SK-N-SH (cell line): Measurements from ENCODE around the gene FAM199X. TPM values are rescaled to one million over a fixed set of nuclear protein-coding genes. Genes with fewer than 3 reads are reported as not detected.

Source experiments
- CTCF ChIA-PET: fragments of 300-600, 350-600 bp; formaldehyde crosslinking; extraction: SDS; loops from one replicate; lab custom pipeline; 2021; lab: Yijun Ruan, JAX
- POLR2A ChIA-PET: fragments of 350-600 bp; sonication (Branson Sonifier 250); formaldehyde crosslinking; extraction: SDS; loops from one replicate; lab custom pipeline; 2020; ENCODE audit warnings: antibody characterized with exemption, inconsistent platforms; lab: Yijun Ruan, JAX
- DNase-seq: peaks from one replicate; pipeline ENCODE4 v3.0.0; 2012
- H2AFZ ChIP-seq: fragments of 200-600 bp; sonication (generic); 2 replicates; pipeline ENCODE4 v1.8.1; 2016; ENCODE audit warnings: antibody characterized with exemption, mild to moderate bottlenecking, low read depth
- H3F3A ChIP-seq: fragments of 200-600 bp; sonication (generic); replicated peaks from 2 replicates; pipeline ENCODE3; 2016; ENCODE audit warnings: antibody characterized with exemption, mild to moderate bottlenecking; ENCODE audit not compliant: insufficient read depth
- H3K27ac ChIP-seq, 2 experiments: fragments of 200-500 bp in 1 of 2; fragments of 200-600 bp in 1 of 2; sonication (Bioruptor generic) in 1 of 2; sonication (generic), shearing (Covaris generic) in 1 of 2; 2 replicates each; pipeline versions ENCODE4 v1.5.1 to v1.6.1; 2014 to 2016; ENCODE audit warnings: low read depth in 2 of 2, inconsistent platforms in 1 of 2, low read length in 1 of 2, mild to moderate bottlenecking in 1 of 2, mixed read lengths in 1 of 2
- H3K27me3 ChIP-seq: fragments of 200-600 bp; sonication (generic), shearing (Covaris generic); 2 replicates; pipeline ENCODE4 v1.6.1; 2016; ENCODE audit warnings: mixed run types; ENCODE audit not compliant: insufficient read depth
- H3K36me3 ChIP-seq, 2 experiments: fragments of 200-500 bp in 1 of 2; fragments of 200-600 bp in 1 of 2; sonication (Bioruptor generic) in 1 of 2; sonication (generic) in 1 of 2; replicated peaks in 1 of 2; 2 replicates each; pipeline versions ENCODE3 to v1.5.1; 2014 to 2016; ENCODE audit warnings: low read length in 1 of 2, mild to moderate bottlenecking in 1 of 2; ENCODE audit not compliant: insufficient read depth in 2 of 2, control insufficient read depth in 1 of 2
- H3K4me1 ChIP-seq, 2 experiments: fragments of 200-500 bp in 1 of 2; fragments of 200-600 bp in 1 of 2; sonication (Bioruptor generic) in 1 of 2; sonication (generic), shearing (Covaris generic) in 1 of 2; 2 replicates each; pipeline versions ENCODE4 v1.5.1 to v1.6.1; 2014 to 2016; ENCODE audit warnings: low read depth in 1 of 2, low read length in 1 of 2, mixed run types in 1 of 2; ENCODE audit not compliant: insufficient read depth in 2 of 2, control insufficient read depth in 1 of 2
- H3K4me2 ChIP-seq: fragments of 200-600 bp; sonication (generic), shearing (Covaris generic); 2 replicates; pipeline ENCODE4 v1.6.1; 2017; ENCODE audit warnings: mixed run types
- H3K4me3 ChIP-seq, 2 experiments: fragments of 200-500 bp in 1 of 2; fragments of 200-600 bp in 1 of 2; sonication (Bioruptor generic) in 1 of 2; sonication (generic), shearing (Covaris generic) in 1 of 2; 2 replicates each; pipeline versions ENCODE4 v1.5.1 to v1.8.1; 2014 to 2016; ENCODE audit warnings: low read depth in 2 of 2, inconsistent platforms in 1 of 2, low read length in 1 of 2, mild to moderate bottlenecking in 1 of 2, mixed read lengths in 1 of 2, moderate library complexity in 1 of 2
- H3K79me2 ChIP-seq: fragments of 200-600 bp; sonication (generic); 2 replicates; pipeline ENCODE4 v1.8.1; 2017; ENCODE audit warnings: mild to moderate bottlenecking; ENCODE audit not compliant: insufficient read depth
- H3K9ac ChIP-seq: fragments of 200-600 bp; sonication (generic); 2 replicates; pipeline ENCODE4 v1.6.1; 2017; ENCODE audit warnings: mixed run types
- H3K9me2 ChIP-seq: fragments of 200-600 bp; sonication (generic); 2 replicates; pipeline ENCODE4 v1.6.1; 2017; ENCODE audit warnings: mixed run types
- H3K9me3 ChIP-seq: fragments of 200-600 bp; sonication (generic); 2 replicates; pipeline ENCODE4 v1.6.1; 2017; ENCODE audit warnings: mixed run types, mild to moderate bottlenecking, moderate library complexity
- H4K20me1 ChIP-seq: fragments of 200-600 bp; sonication (generic); 2 replicates; pipeline ENCODE4 v1.6.1; 2017; ENCODE audit warnings: mild to moderate bottlenecking, mixed run types; ENCODE audit not compliant: insufficient read depth
- CHD2 ChIP-seq: fragments of 150-350 bp; IDR thresholded peaks from 2 replicates; pipeline ENCODE4 v1.6.1; 2018; ENCODE audit warnings: low read length; ENCODE audit not compliant: partially characterized antibody
- CTCF ChIP-seq: fragments of 200-600 bp; sonication (generic); IDR thresholded peaks from 2 replicates; pipeline ENCODE4 v1.6.1; 2017; ENCODE audit warnings: antibody characterized with exemption, mild to moderate bottlenecking, moderate library complexity
- ELF1 ChIP-seq: IDR thresholded peaks from 2 replicates; pipeline ENCODE4 v1.4.0; 2012
- EP300 ChIP-seq, 2 experiments: IDR thresholded peaks; 2 replicates each; pipeline versions ENCODE4 v1.4.0 to v1.6.1; 2012; ENCODE audit warnings: borderline replicate concordance in 1 of 2, low read depth in 1 of 2, low read length in 1 of 2
- FOXJ3 ChIP-seq: sonication (generic); formaldehyde crosslinking; IDR thresholded peaks from 2 replicates; pipeline ENCODE4 v1.5.1; 2020; ENCODE audit warnings: mild to moderate bottlenecking, missing genetic modification reagents
- FOXM1 ChIP-seq: IDR thresholded peaks from 2 replicates; pipeline ENCODE4 v1.4.0; 2012; ENCODE audit warnings: low read depth, mild to moderate bottlenecking
- MEF2A ChIP-seq: IDR thresholded peaks from 2 replicates; pipeline ENCODE4 v1.4.0; 2012; ENCODE audit warnings: low read depth, borderline replicate concordance
- NFIC ChIP-seq: IDR thresholded peaks from 2 replicates; pipeline ENCODE4 v1.4.0; 2012; ENCODE audit warnings: borderline replicate concordance
- NRF1 ChIP-seq: IDR thresholded peaks from 2 replicates; pipeline ENCODE4 v1.6.1; 2012; ENCODE audit warnings: low read depth, mild to moderate bottlenecking, low read length
- RFX5 ChIP-seq: IDR thresholded peaks from 2 replicates; pipeline ENCODE4 v1.6.1; 2012; ENCODE audit warnings: mild to moderate bottlenecking, improper control_type of control experiment, low read length
- RXRA ChIP-seq: IDR thresholded peaks from 2 replicates; pipeline ENCODE4 v1.4.0; 2012; ENCODE audit warnings: low read depth, mild to moderate bottlenecking, borderline replicate concordance
- SIN3A ChIP-seq: IDR thresholded peaks from 2 replicates; pipeline ENCODE4 v1.6.1; 2012; ENCODE audit warnings: low read depth, mild to moderate bottlenecking, low read length, moderate library complexity, borderline replicate concordance
- TAF1 ChIP-seq: IDR thresholded peaks from 2 replicates; pipeline ENCODE4 v1.6.1; 2012; ENCODE audit warnings: low read depth, mild to moderate bottlenecking, low read length, moderate library complexity, borderline replicate concordance
- TCF12 ChIP-seq: IDR thresholded peaks from 2 replicates; pipeline ENCODE4 v1.4.0; 2012
- YY1 ChIP-seq: IDR thresholded peaks from 2 replicates; pipeline ENCODE4 v1.4.0; 2012; ENCODE audit warnings: low read depth, mild to moderate bottlenecking
- WGBS: methylation state at CpG from one replicate; pipeline ENCODE4 v1.1.6; 2017; ENCODE audit warnings: low lambda C conversion rate; 5-methylcytosine and 5-hydroxymethylcytosine counted together
- polyA plus RNA-seq, 3 experiments: library from polyadenylated mRNA; depleted of rRNA; stranded (reverse); fragments of >200 nt; gene quantifications; 2 replicates each; pipeline ENCODE4 v1.2.3, GENCODE V29; 2012
- TF ChIP-seq, protein P1 (sequence below): IDR thresholded peaks from 2 replicates; pipeline ENCODE4 v1.6.1; 2012; ENCODE audit warnings: mild to moderate bottlenecking, low read depth, low read length, moderate library complexity

FAM199X gene
- polyA plus RNA-seq, 1 of the 3 experiments (the other 2 are of a cell fraction) = 2.2 TPM

GRCh38 chrX:104166735-104167436, 633 bp downstream of the FAM199X start:
- ChIA-PET POLR2A (interaction anchor here (0.9 to 1.6 kb wide), 2 partner anchors 8 to 10 kb away, joined by 3 to 11 read pairs; partner anchors contain the start of gene SLC25A53), CTCF (interaction anchor here (1.0 to 2.9 kb wide), 3 partner anchors 10 to 80 kb away, joined by 3 to 15 read pairs (median 4); partner anchors contain the start of gene SLC25A53)
- no peaks in the 10 kb centered on the region for H3F3A ChIP-seq
- no peak overlapping the region for H2AFZ ChIP-seq
- H3K9me3 ChIP-seq = no peaks in the 10 kb centered on the region
- peak overlapping the region; percentile 39 to 72; a peak in 3 of 4 replicates for H3K27ac ChIP-seq
- DNase-seq = peak; percentile 38
- H3K27me3 ChIP-seq = peaks cover 3% of the 10 kb centered on the region; the same call in 1 of the 2 replicates
- H3K4me1 ChIP-seq = no peaks in the 10 kb centered on the region; a peak in 2 of 4 replicates
- peak overlapping the region; percentile 79 for H3K4me2 ChIP-seq
- 13% methylated on average over 26 of the region's 37 CpGs for WGBS
- peak overlapping the region; percentile 63 for H3K9ac ChIP-seq
- H4K20me1 ChIP-seq = peaks cover 15% of the 10 kb centered on the region
- TF ChIP-seq NRF1 (no peak), FOXJ3 (CRISPR knock-in tag) (no peak), RFX5 (no peak)
- TF ChIP-seq, protein P1, sequence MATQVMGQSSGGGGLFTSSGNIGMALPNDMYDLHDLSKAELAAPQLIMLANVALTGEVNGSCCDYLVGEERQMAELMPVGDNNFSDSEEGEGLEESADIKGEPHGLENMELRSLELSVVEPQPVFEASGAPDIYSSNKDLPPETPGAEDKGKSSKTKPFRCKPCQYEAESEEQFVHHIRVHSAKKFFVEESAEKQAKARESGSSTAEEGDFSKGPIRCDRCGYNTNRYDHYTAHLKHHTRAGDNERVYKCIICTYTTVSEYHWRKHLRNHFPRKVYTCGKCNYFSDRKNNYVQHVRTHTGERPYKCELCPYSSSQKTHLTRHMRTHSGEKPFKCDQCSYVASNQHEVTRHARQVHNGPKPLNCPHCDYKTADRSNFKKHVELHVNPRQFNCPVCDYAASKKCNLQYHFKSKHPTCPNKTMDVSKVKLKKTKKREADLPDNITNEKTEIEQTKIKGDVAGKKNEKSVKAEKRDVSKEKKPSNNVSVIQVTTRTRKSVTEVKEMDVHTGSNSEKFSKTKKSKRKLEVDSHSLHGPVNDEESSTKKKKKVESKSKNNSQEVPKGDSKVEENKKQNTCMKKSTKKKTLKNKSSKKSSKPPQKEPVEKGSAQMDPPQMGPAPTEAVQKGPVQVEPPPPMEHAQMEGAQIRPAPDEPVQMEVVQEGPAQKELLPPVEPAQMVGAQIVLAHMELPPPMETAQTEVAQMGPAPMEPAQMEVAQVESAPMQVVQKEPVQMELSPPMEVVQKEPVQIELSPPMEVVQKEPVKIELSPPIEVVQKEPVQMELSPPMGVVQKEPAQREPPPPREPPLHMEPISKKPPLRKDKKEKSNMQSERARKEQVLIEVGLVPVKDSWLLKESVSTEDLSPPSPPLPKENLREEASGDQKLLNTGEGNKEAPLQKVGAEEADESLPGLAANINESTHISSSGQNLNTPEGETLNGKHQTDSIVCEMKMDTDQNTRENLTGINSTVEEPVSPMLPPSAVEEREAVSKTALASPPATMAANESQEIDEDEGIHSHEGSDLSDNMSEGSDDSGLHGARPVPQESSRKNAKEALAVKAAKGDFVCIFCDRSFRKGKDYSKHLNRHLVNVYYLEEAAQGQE = no peak
- H3K4me3 ChIP-seq = peak overlapping the region; percentile 67 to 70
- H3K79me2 ChIP-seq = peaks cover 51% of the 10 kb centered on the region
- no peaks in the 10 kb centered on the region for H3K9me2 ChIP-seq
- H3K36me3 ChIP-seq = no peaks in the 10 kb centered on the region

GRCh38 chrX:104168127-104168526, 1.9 kb downstream of the FAM199X start:
- Histone ChIP-seq H2AFZ (no peak overlapping the region), H3K4me1 (no peaks in the 10 kb centered on the region; a peak in 2 of 4 replicates), H3K4me2 (peak overlapping the region; percentile 79), H3K27ac (no peak overlapping the region), H3K36me3 (no peaks in the 10 kb centered on the region), H3K9me2 (no peaks in the 10 kb centered on the region), H4K20me1 (peaks cover 15% of the 10 kb centered on the region), H3K9ac (peak overlapping the region; percentile 63; the same call in 1 of the 2 replicates), H3K9me3 (no peaks in the 10 kb centered on the region), H3F3A (no peaks in the 10 kb centered on the region), H3K4me3 (peak overlapping the region; percentile 67 to 70; a peak in 3 of 4 replicates), H3K79me2 (peaks cover 58% of the 10 kb centered on the region), H3K27me3 (peaks cover 3% of the 10 kb centered on the region; the same call in 1 of the 2 replicates)
- ChIA-PET CTCF (no interaction called here), POLR2A (no interaction called here)
- TF ChIP-seq CTCF = no peak
- TF ChIP-seq, protein P1 = no peak
- no peak for TF ChIP-seq RXRA
- no peak for TF ChIP-seq CHD2
- TF ChIP-seq ELF1 = no peak
- no peak for TF ChIP-seq SIN3A
- TF ChIP-seq NFIC = no peak
- no peak for TF ChIP-seq TAF1
- no peak for TF ChIP-seq FOXM1
- TF ChIP-seq YY1 = no peak
- TF ChIP-seq EP300 (IDR thresholded peaks at IDR 0.05; ENCODE audit: borderline replicate concordance in 1 of 2, low read depth in 1 of 2, low read length in 1 of 2) = no peak
- no peak for TF ChIP-seq MEF2A
- TF ChIP-seq TCF12 = no peak
- 15% methylated on average over 1 of the region's 1 CpG for WGBS
- no peak for DNase-seq
